ENCODE results near the gene FAM217B. TPM values are rescaled to one million over a fixed set of nuclear protein-coding genes. Genes with fewer than 3 reads are reported as not detected.

FAM217B gene
- total RNA-seq, 4 donors from 2014 or later: 7.9 to 18.5 (median 17.4) TPM

DNA sequence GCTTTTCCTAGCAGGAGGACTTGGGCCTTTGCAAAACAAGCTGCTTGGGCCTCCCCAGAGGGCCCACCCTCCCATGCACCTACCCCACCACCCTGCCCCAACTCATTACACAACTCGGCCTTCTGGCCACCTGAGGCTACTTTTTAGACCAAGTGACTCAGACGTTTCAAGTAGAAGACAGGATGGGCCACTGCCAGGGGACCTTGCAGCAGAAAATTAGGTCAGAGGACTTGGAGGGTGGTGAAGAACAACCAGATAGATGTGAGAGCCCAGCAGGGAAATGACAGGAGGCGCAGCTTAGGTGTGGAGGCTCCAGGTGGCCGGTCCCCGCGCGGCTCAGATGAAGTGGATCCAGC, 1.5 kb upstream of the FAM217B start:
- H3K36me3 ChIP-seq: peaks cover 0 to 13% (median 0%) of the 10 kb centered on the region in 3 donors
- no peaks in the 10 kb centered on the region for H3K9me3 ChIP-seq
- TF ChIP-seq, protein P1, sequence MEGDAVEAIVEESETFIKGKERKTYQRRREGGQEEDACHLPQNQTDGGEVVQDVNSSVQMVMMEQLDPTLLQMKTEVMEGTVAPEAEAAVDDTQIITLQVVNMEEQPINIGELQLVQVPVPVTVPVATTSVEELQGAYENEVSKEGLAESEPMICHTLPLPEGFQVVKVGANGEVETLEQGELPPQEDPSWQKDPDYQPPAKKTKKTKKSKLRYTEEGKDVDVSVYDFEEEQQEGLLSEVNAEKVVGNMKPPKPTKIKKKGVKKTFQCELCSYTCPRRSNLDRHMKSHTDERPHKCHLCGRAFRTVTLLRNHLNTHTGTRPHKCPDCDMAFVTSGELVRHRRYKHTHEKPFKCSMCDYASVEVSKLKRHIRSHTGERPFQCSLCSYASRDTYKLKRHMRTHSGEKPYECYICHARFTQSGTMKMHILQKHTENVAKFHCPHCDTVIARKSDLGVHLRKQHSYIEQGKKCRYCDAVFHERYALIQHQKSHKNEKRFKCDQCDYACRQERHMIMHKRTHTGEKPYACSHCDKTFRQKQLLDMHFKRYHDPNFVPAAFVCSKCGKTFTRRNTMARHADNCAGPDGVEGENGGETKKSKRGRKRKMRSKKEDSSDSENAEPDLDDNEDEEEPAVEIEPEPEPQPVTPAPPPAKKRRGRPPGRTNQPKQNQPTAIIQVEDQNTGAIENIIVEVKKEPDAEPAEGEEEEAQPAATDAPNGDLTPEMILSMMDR (IDR thresholded peaks at IDR 0.05): no peak
- no peak for TF ChIP-seq POLR2A (IDR thresholded peaks at IDR 0.05)
- H3K4me3 ChIP-seq: peak overlapping the region in 2 of 4 donors; percentile 64 to 80
- H3K27ac ChIP-seq: peak overlapping the region in 1 of 4 donors; percentile 93
- peak in 1 of 3 donors; percentile 44 for DNase-seq
- peaks cover 0 to 35% (median 14%) of the 10 kb centered on the region in 4 donors for H3K4me1 ChIP-seq
- H3K27me3 ChIP-seq: no peaks in the 10 kb centered on the region

DNA sequence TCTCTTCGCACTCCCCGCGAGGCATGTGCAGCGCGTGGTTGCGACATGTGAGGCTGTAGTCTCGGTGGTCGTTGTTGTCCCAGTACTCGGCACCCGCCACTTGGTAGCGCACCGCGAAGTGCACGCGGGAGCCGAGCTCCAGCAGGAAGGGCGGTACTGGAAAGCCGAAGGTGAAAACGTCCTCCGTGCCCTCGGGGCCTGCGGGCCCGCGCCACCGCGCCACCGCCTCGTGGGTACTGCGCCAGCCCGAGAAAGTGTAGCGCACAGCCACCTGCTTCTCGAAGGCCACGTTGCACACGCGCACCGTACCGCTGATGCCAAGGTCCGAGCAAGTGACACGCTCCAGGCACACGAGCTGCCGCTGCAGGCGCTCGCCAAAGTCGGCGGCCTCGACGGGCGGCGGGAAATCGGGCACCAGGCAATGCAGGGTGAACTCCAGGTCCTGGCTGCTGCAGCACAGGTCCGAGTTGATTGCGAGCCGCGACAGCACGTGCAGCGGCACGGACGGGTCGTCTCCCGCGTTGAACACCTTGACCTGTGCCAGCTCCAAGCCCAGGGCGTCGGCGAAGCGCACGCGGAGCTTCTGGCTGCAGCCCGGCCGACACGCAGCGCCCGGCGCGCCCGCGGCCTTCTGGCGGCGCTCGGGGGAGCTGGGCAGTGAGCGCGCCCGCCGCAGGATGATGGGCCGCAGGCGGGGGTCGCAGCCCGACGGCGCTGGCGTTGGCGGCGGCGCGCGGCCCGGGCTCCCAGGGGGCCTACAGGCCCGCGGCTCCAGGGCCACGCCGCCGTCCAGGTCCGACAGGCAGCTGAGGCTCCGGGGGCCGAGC, 924 bp upstream of the FAM217B start:
- peak in 1 of 3 donors; percentile 49 for DNase-seq

DNA sequence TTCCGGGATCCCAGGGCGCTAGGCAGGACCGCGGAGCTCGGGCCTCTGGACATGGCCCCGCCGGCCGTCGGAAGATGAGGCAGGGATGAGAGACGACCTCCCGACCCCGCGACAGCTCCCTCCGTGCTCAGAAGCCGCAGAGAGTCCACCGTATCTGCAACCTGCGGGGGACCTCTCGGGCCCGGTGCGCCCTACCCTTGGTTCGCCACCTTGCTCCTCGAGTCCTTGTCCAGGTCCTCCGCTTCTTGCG, 385 bp upstream of the FAM217B start:
- peak in 1 of 3 donors; percentile 36 for DNase-seq
- Histone ChIP-seq H3K27ac (peak overlapping the region; percentile 88 to 98 (median 95)), H3K4me1 (peaks cover 0 to 35% (median 14%) of the 10 kb centered on the region in 4 donors), H3K36me3 (peaks cover 0 to 24% (median 0%) of the 10 kb centered on the region in 3 donors), H3K27me3 (no peaks in the 10 kb centered on the region), H3K4me3 (peak overlapping the region; percentile 64 to 80 (median 72)), H3K9me3 (no peaks in the 10 kb centered on the region)
- TF ChIP-seq, protein P1 (IDR thresholded peaks at IDR 0.05): no peak
- no peak for TF ChIP-seq POLR2A (IDR thresholded peaks at IDR 0.05)

More for the DNA sequence above, 924 bp upstream of the FAM217B start:
- H3K4me3 ChIP-seq: peak overlapping the region; percentile 64 to 80 (median 72)
- H3K4me1 ChIP-seq: peaks cover 0 to 35% (median 14%) of the 10 kb centered on the region in 4 donors
- H3K27me3 ChIP-seq: no peaks in the 10 kb centered on the region
- H3K36me3 ChIP-seq: peaks cover 0 to 19% (median 0%) of the 10 kb centered on the region in 3 donors
- H3K27ac ChIP-seq: peak overlapping the region; percentile 88 to 98 (median 95)
- H3K9me3 ChIP-seq: no peaks in the 10 kb centered on the region
- no peak for TF ChIP-seq POLR2A (IDR thresholded peaks at IDR 0.05)
- TF ChIP-seq, protein P1 (IDR thresholded peaks at IDR 0.05): no peak

DNA sequence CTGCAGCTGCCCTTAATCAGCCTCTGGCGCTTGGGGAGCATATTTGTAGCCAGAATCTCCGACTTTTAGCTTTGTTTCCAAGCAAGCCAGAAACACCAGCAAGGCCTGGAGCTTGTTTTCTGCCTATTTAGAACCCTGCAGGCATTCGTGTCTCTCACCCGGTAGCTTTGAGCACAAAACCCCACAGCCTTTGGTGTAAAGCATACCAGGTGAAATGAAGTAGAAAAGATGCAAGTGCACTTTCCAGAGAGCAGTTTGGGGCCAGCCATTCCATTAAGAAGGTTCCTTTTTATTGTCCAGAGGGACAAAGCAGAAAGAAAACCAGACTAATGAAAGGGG, 736 bp downstream of the FAM217B start:
- Histone ChIP-seq H3K4me3 (peak overlapping the region; percentile 64 to 80 (median 72)), H3K36me3 (peaks cover 0 to 31% (median 0%) of the 10 kb centered on the region in 3 donors), H3K27ac (peak overlapping the region; percentile 88 to 98 (median 95)), H3K4me1 (peaks cover 0 to 35% (median 14%) of the 10 kb centered on the region in 4 donors), H3K27me3 (no peaks in the 10 kb centered on the region), H3K9me3 (no peaks in the 10 kb centered on the region)
- no peak for DNase-seq
- TF ChIP-seq, protein P1 (IDR thresholded peaks at IDR 0.05): peak in 1 of 6 experiments; percentile 0
- TF ChIP-seq POLR2A (IDR thresholded peaks at IDR 0.05): no peak

DNA sequence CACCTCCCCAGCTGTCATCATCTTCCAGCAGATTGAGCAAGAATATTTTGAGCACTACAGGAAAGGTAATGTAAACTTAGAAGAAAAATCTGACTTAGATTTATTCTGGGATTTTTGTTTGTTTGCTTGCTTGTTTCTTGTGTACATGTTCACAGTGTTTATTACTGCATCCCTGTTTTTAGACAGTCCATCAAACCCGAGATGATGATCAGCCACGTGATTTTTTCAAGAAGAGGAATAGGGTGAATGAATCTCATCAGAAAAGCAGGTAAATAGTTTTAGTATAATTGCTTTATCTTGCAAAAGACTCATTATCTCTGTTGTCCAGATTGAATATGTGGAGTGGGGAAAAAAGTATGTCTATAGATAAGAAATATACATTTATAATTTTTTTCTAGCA, 2.1 kb downstream of the FAM217B start:
- no peak for DNase-seq
- peaks cover 0 to 31% (median 0%) of the 10 kb centered on the region in 3 donors for H3K36me3 ChIP-seq
- no peak for TF ChIP-seq POLR2A (IDR thresholded peaks at IDR 0.05)
- TF ChIP-seq, protein P1 (IDR thresholded peaks at IDR 0.05): no peak
- no peaks in the 10 kb centered on the region for H3K27me3 ChIP-seq
- no peaks in the 10 kb centered on the region for H3K9me3 ChIP-seq
- no peak overlapping the region for H3K4me3 ChIP-seq
- H3K27ac ChIP-seq: no peak overlapping the region
- peaks cover 0 to 28% (median 14%) of the 10 kb centered on the region in 4 donors for H3K4me1 ChIP-seq

Data from Peyer's patch (tissue), 4 donors.